Fibroblast of mammary gland (primary cell): ENCODE data around the gene VPS41.

Experiments
- DNase-seq: peaks from one replicate; pipeline ENCODE4 v3.0.0-alpha.2; 2010; ENCODE audit warnings: low read depth
- H3K4me3 ChIP-seq: 2 replicates; pipeline ENCODE4 v1.5.1; 2011; ENCODE audit warnings: low read depth, mild to moderate bottlenecking, low read length, moderate library complexity; ENCODE audit not compliant: control insufficient read depth
- CTCF ChIP-seq: conservative IDR thresholded peaks from 2 replicates; pipeline ENCODE4 v1.5.1; 2011; ENCODE audit warnings: low read depth, low read length, inconsistent platforms; ENCODE audit not compliant: control insufficient read depth, insufficient read depth

VPS41 gene

GRCh38 chr7:38795593-38795992 lies 113.4 kb downstream of the VPS41 start:
- no peak for TF ChIP-seq CTCF

GRCh38 chr7:38781991-38782390 lies 127.0 kb downstream of the VPS41 start:
- TF ChIP-seq CTCF, result no peak
- DNase-seq, result no peak
- no peak overlapping the region for H3K4me3 ChIP-seq

More at GRCh38 chr7:38795593-38795992, 113.4 kb downstream of the VPS41 start:
- H3K4me3 ChIP-seq, result no peak overlapping the region
- no peak for DNase-seq

- TF ChIP-seq CTCF, result no peak
- no peak for DNase-seq
- H3K4me3 ChIP-seq, result no peak overlapping the region
Observed at GRCh38 chr7:38777609-38778008, 131.4 kb downstream of the VPS41 start.

GRCh38 chr7:38775506-38776175 lies 133.3 kb downstream of the VPS41 start:
- TF ChIP-seq CTCF, result no peak
- H3K4me3 ChIP-seq, result no peak overlapping the region
- no peak for DNase-seq

GRCh38 chr7:38773430-38773829 lies 135.6 kb downstream of the VPS41 start:
- no peak for TF ChIP-seq CTCF
- H3K4me3 ChIP-seq, result no peak overlapping the region
- peak; percentile 49 for DNase-seq

DNA sequence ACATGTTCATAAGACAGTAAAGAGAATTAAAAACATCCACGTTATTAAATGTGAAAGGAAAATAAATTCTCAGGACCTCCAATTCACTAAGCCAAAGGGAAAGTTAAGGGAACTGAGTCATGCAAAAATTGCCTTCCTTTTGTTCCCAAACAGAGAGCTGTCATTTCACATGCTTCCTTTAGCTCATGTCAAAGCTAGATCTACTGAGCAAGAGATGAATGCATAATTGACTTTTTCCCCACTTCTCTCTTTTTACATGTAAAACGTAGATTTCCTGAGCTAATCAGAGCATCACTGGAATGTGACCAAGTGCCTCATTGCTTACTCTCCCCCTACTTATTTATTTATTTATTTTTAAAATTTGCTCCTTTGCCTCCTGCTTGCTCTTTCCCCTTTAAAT lies 148.8 kb downstream of the VPS41 start:
- no peak overlapping the region for H3K4me3 ChIP-seq
- no peak for TF ChIP-seq CTCF
- DNase-seq, result no peak

DNA sequence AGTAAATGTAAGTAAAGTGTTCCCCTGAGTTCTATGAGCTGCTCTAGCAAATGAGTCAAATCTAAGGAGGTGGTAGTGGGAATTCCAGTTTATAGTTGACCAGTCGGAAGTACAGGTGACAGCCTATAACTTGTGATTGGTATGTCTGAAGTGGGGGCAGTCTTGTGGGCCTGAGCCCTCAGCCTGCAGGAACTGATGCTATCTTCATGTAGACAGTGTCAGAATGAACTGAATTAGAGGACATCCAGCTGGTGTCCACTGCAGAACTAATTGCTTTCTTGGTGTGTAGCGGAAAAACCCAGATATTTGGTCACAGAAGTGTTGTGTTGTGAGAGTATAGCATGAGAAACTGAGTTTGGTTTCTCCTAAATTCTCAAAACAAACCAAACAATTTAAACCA lies 150.0 kb downstream of the VPS41 start:
- no peak for DNase-seq
- no peak for TF ChIP-seq CTCF
- no peak overlapping the region for H3K4me3 ChIP-seq
